GM12878 (cell line): ENCODE data around the gene RHCE. TPM values are rescaled to one million over a fixed set of nuclear protein-coding genes. Genes with fewer than 3 reads are reported as not detected.
"Not testable (repeated sequence)": the region's sequence is repeated elsewhere in the genome, so short reads cannot be mapped to it uniquely, and the experiment has no call there.

ENCODE experiments used
- ATAC-seq: fragments of 200-7000 bp; cut with Tn5 transposase; 3 replicates; pipeline ENCODE4 v1.9.1; 2020; ENCODE audit warnings: mild to moderate bottlenecking, moderate library complexity
- BruUV-seq: library from RNA; stranded (reverse); fragments of 400-500 nt; replicated peaks from 2 replicates; lab custom pipeline; 2021; lab: Mats Ljungman, UMichigan
- CTCF ChIA-PET: fragments of 300-600 bp; sonication (Branson Sonifier 250); formaldehyde crosslinking; extraction: SDS; loops from one replicate; lab custom pipeline; 2021; ENCODE audit warnings: inconsistent platforms; lab: Yijun Ruan, JAX
- POLR2A ChIA-PET: fragments of 350-600 bp; formaldehyde crosslinking; extraction: SDS; loops from one replicate; lab custom pipeline; 2021; ENCODE audit warnings: inconsistent platforms; lab: Charles Lee
- RAD21 ChIA-PET: fragments of 300-600 bp; sonication (Branson Sonifier 250); formaldehyde crosslinking; loops from one replicate; lab custom pipeline; 2023; ENCODE audit warnings: antibody characterized with exemption; ENCODE audit not compliant: unreplicated experiment; lab: Charles Lee
- SMC1A ChIA-PET: fragments of 300-600 bp; sonication (Branson Sonifier 250); formaldehyde crosslinking; loops from one replicate; lab custom pipeline; 2023; ENCODE audit not compliant: unreplicated experiment, uncharacterized antibody; lab: Charles Lee
- DNase-seq: peaks from one replicate; pipeline ENCODE4 v3.0.0-alpha.2; 2011; ENCODE audit warnings: low read depth, low spot score
- FAIRE-seq: peaks from 3 replicates; lab custom pipeline; 2011; peaks lifted over from hg19 to GRCh38; lab: Jason Lieb, UNC
- H2AFZ ChIP-seq: 2 replicates; pipeline ENCODE4 v1.6.0; 2011; ENCODE audit warnings: low read depth, low read length, control low read depth; ENCODE audit not compliant: control insufficient read depth
- H3K27ac ChIP-seq: 2 replicates; pipeline ENCODE4 v1.5.1; 2011; ENCODE audit warnings: control low read depth; ENCODE audit not compliant: control insufficient read depth, insufficient read depth
- H3K27me3 ChIP-seq, 2 experiments: replicated peaks in 1 of 2; 2 replicates each; pipeline versions ENCODE4 v1.6.0 to v1.6.1; 2011; ENCODE audit warnings: low read length in 1 of 2; ENCODE audit not compliant: control insufficient read depth in 2 of 2, insufficient read depth in 2 of 2
- H3K36me3 ChIP-seq, 2 experiments: 2 replicates each; pipeline ENCODE4 v1.5.1; 2011; ENCODE audit warnings: low read length in 1 of 2; ENCODE audit not compliant: control insufficient read depth in 2 of 2, insufficient read depth in 2 of 2
- H3K4me1 ChIP-seq: 2 replicates; pipeline ENCODE4 v1.6.1; 2011; ENCODE audit warnings: mild to moderate bottlenecking, low read length, moderate library complexity, mixed read lengths; ENCODE audit not compliant: control insufficient read depth, insufficient read depth
- H3K4me2 ChIP-seq: 2 replicates; pipeline ENCODE4 v1.6.0; 2011; ENCODE audit warnings: control low read depth; ENCODE audit not compliant: control insufficient read depth, insufficient read depth
- H3K4me3 ChIP-seq: fragments of 200-600 bp; sonication (generic); 2 replicates; pipeline ENCODE4 v1.5.1; 2016
- H3K79me2 ChIP-seq: 2 replicates; pipeline ENCODE4 v1.6.0; 2011; ENCODE audit warnings: low read length; ENCODE audit not compliant: control insufficient read depth, insufficient read depth
- H3K9ac ChIP-seq: 2 replicates; pipeline ENCODE4 v1.8.0; 2011; ENCODE audit warnings: low read length, control low read depth, mixed read lengths; ENCODE audit not compliant: control insufficient read depth, insufficient read depth
- H3K9me3 ChIP-seq: replicated peaks from 3 replicates; pipeline ENCODE4 v1.5.1; 2011; ENCODE audit warnings: mild to moderate bottlenecking, low read length; ENCODE audit not compliant: control insufficient read depth, insufficient read depth
- H4K20me1 ChIP-seq: 2 replicates; pipeline ENCODE4 v1.6.0; 2011; ENCODE audit not compliant: control insufficient read depth, insufficient read depth
- ASH2L ChIP-seq: fragments of 300-600, 200-600 bp; sonication (generic); IDR thresholded peaks from 2 replicates; pipeline ENCODE4 v1.6.1; 2017; ENCODE audit warnings: low read depth, mild to moderate bottlenecking, borderline replicate concordance
- EP300 ChIP-seq, 2 experiments: fragments of 150-350 bp in 1 of 2; IDR thresholded peaks; 2 replicates each; pipeline ENCODE4 v1.6.1; 2011 to 2012; ENCODE audit warnings: low read depth in 2 of 2, low read length in 2 of 2, borderline replicate concordance in 1 of 2, improper control_type of control experiment in 1 of 2, inconsistent platforms in 1 of 2; ENCODE audit not compliant: control insufficient read depth in 1 of 2
- KAT2A ChIP-seq: conservative IDR thresholded peaks from 2 replicates; pipeline ENCODE4 v1.6.1; 2011; ENCODE audit warnings: low read depth, low read length; ENCODE audit not compliant: control insufficient read depth
- MEF2B ChIP-seq: fragments of 450-650 bp; IDR thresholded peaks from 2 replicates; pipeline ENCODE4 v1.6.1; 2018; ENCODE audit warnings: mild to moderate bottlenecking, moderate library complexity; ENCODE audit not compliant: partially characterized antibody, poor library complexity, severe bottlenecking
- NBN ChIP-seq: fragments of 450-650 bp; IDR thresholded peaks from 2 replicates; pipeline ENCODE4 v1.6.1; 2016
- POLR2AphosphoS5 ChIP-seq: IDR thresholded peaks from 2 replicates; pipeline ENCODE4 v1.6.1; 2011; ENCODE audit warnings: mild to moderate bottlenecking, low read length, inconsistent platforms
- STAT3 ChIP-seq: IDR thresholded peaks from 2 replicates; pipeline ENCODE4 v1.6.1; 2011; ENCODE audit warnings: low read depth, low read length, improper control_type of control experiment
- TCF3 ChIP-seq: IDR thresholded peaks from 2 replicates; pipeline ENCODE4 v1.6.1; 2012; ENCODE audit warnings: low read depth, mild to moderate bottlenecking, low read length, borderline replicate concordance; ENCODE audit not compliant: insufficient read depth
- WGBS: methylation state at CpG from one replicate; pipeline ENCODE4 v1.1.6; 2016; ENCODE audit warnings: low lambda C conversion rate; ENCODE audit not compliant: insufficient replicate concordance, insufficient coverage; ENCODE audit errors: missing lambda C conversion rate; 5-methylcytosine and 5-hydroxymethylcytosine counted together
- in situ Hi-C: fragments of 300-500 bp; cut with MboI; formaldehyde crosslinking; loops from 9 replicates; pipeline ENCODE4 v1.14.3; 2018; ENCODE audit warnings: mixed read lengths
- intact Hi-C: fragments of 100-400 bp; cut with micrococcal nuclease; formaldehyde crosslinking; loops from one replicate; pipeline ENCODE4 v1.14.2; 2022; ENCODE audit not compliant: unreplicated experiment
- polyA plus RNA-seq, 11 experiments: library from polyadenylated mRNA; depleted of rRNA in 4 of 11; unstranded in 6 of 11; stranded (reverse) in 5 of 11; fragments of >200 nt; fragmentation: Nextera tagmentation in 4 of 11; fragmentation: Illumina TruSeq in 1 of 11; extraction: Ambion mirVana in 4 of 11; extraction: Trizol in 1 of 11; gene quantifications; 1 replicate in 1 of 11; 2 replicates in 10 of 11; pipeline versions ENCODE4 v1.2.1 to v1.2.3, GENCODE V29; 2011 to 2016; ENCODE audit warnings: inconsistent platforms in 2 of 11, missing spikeins in 2 of 11, low read depth in 1 of 11
- total RNA-seq, 4 experiments: library from RNA; depleted of rRNA in 3 of 4; stranded (reverse); fragments of >200 nt in 3 of 4; fragmentation: Illumina TruSeq in 1 of 4; extraction: Trizol in 1 of 4; gene quantifications; 2 replicates each; pipeline versions ENCODE4 v1.2.1 to v1.2.3, GENCODE V29; 2013 to 2021
- TF ChIP-seq, protein P1 (sequence below): fragments of 450-650 bp; IDR thresholded peaks from 2 replicates; pipeline ENCODE4 v1.6.1; 2016; ENCODE audit warnings: mild to moderate bottlenecking

Gene RHCE
- total and polyA plus RNA-seq, 10 of the 15 experiments (the other 5 are each of a cell fraction or from before 2014, with no cell fraction given) = 0.06 to 0.41 (median 0.22) TPM; not detected in 2

DNA sequence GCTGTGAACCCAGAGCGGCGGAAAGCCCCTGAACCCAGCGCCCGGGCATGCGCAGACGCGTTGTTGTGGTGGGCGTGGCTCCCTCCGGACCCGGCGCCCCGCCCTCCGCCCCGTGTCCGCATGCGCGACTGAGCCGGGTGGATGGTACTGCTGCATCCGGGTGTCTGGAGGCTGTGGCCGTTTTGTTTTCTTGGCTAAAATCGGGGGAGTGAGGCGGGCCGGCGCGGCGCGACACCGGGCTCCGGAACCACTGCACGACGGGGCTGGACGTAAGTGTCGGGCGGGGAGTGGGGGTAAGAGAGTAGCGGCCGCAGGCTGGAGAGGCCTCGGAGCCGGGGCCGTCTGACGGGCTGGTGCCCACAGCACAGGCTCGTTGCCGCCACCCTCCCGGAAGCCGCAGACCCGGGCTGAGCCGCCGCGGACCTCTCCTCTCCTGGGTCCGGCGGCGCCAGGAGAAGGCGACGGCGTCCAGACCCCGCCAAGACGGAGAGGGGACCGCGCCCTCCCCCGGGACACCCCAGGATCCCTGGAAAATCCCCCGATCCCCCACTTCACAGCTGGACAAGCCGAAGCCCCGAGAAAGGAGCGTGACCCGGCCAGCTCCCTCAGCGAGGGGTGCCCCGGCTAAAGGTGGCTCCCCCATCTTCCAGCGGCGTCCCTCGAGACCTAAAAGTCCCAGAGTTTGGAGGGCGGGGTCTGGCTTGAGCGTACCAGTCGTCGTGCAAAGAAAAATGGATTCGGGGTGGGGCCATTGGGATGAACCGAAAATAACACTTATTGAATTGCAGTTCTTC, 82.2 kb downstream of the RHCE start, which contains the start of gene TMEM50A (continued):
- TF ChIP-seq MEF2B = peak; percentile 90
- TF ChIP-seq KAT2A = no peak
- no peak for TF ChIP-seq STAT3
- TF ChIP-seq, protein P1, sequence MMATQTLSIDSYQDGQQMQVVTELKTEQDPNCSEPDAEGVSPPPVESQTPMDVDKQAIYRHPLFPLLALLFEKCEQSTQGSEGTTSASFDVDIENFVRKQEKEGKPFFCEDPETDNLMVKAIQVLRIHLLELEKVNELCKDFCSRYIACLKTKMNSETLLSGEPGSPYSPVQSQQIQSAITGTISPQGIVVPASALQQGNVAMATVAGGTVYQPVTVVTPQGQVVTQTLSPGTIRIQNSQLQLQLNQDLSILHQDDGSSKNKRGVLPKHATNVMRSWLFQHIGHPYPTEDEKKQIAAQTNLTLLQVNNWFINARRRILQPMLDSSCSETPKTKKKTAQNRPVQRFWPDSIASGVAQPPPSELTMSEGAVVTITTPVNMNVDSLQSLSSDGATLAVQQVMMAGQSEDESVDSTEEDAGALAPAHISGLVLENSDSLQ = no peak
- no peak for TF ChIP-seq EP300 (IDR thresholded peaks at IDR 0.05; ENCODE audit: borderline replicate concordance in 1 of 2, control insufficient read depth in 1 of 2, low read depth in 2 of 2, low read length in 2 of 2)
- peak; percentile 75; the same call in 1 of the 2 replicates for TF ChIP-seq NBN
- TF ChIP-seq TCF3 = no peak

- SMC1A ChIA-PET, BruUV-seq, H3K4me2 ChIP-seq, H3K9me3 ChIP-seq, H3K36me3 ChIP-seq, H3K27me3 ChIP-seq, POLR2A ChIA-PET, H4K20me1 ChIP-seq, DNase-seq, H3K4me1 ChIP-seq, RAD21 ChIA-PET, CTCF ChIA-PET, FAIRE-seq, in situ Hi-C loops, H2AFZ ChIP-seq: not testable (repeated sequence)
- H3K9ac ChIP-seq = peak overlapping the region; percentile 44; the same call in 1 of the 2 replicates
- WGBS = under 1% methylated on average over 20 of the region's 39 CpGs
- ATAC-seq = peak; percentile 75
- peak overlapping the region; percentile 72 for H3K27ac ChIP-seq
- peaks cover 48% of the 10 kb centered on the region for H3K79me2 ChIP-seq
- intact Hi-C loops = loop anchor here (5.0 kb wide), 1 partner anchor 90 kb away; the partner anchor contains the start of gene RSRP1
- peak; percentile 54; the same call in 1 of the 2 replicates for TF ChIP-seq POLR2AphosphoS5
- TF ChIP-seq ASH2L = 0 out of 2 replicates have a peak, but pooled peaks have one; percentile 4
- H3K4me3 ChIP-seq = peak overlapping the region; percentile 72; the same call in 1 of the 2 replicates
Observed at GRCh38 chr1:25337483-25338187, 83.0 kb downstream of the RHCE start.
